ENCODE data around the gene GPR158.

DNA sequence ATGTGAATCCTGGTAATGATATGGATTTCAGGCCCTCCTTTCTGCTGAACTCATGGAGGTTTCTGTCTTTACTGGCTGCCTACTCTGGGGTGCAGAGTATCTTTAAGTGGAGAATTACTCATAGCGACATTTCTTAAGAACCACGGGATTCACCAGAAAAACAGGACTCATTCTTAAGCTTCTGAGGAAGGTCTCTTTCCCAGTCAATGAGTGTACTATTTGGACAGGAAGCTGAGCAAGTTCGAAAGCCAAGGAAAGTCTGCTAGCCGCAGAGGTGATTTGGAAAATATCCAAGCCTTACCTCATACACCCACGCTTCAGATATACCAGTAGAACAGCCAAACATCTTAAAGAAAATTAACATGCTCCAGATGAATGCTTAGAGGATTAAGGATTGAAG lies 381.7 kb downstream of the GPR158 start:
- TF ChIP-seq TCF7L2 (IDR thresholded peaks at IDR 0.05; ENCODE audit: borderline replicate concordance, extremely low read depth, insufficient read depth, insufficient read length) (no peak), EZH2phosphoT487 (IDR thresholded peaks at IDR 0.05; ENCODE audit: borderline replicate concordance) (no peak), ZBTB33 (IDR thresholded peaks at IDR 0.05; ENCODE audit: extremely low read depth, insufficient replicate concordance, low read length) (no peak), MAX (IDR thresholded peaks at IDR 0.05) (no peak), CTCF (IDR thresholded peaks at IDR 0.05 in 2 of 3, conservative IDR thresholded peaks at IDR 0.05 in 1 of 3; ENCODE audit: borderline replicate concordance in 1 of 3, insufficient read depth in 1 of 3, low read depth in 2 of 3, low read length in 2 of 3) (no peak), CEBPB (IDR thresholded peaks at IDR 0.05; ENCODE audit: low read depth) (no peak), POLR2AphosphoS5 (IDR thresholded peaks at IDR 0.05; ENCODE audit: low read depth, low read length) (no peak), ELF1 (IDR thresholded peaks at IDR 0.05; ENCODE audit: borderline replicate concordance, low read depth) (no peak), RAD21 (IDR thresholded peaks at IDR 0.05; ENCODE audit: low read depth) (no peak), REST (IDR thresholded peaks at IDR 0.05; ENCODE audit: low read depth) (no peak), SP1 (IDR thresholded peaks at IDR 0.05; ENCODE audit: low read depth) (no peak), ZFX (IDR thresholded peaks at IDR 0.05) (no peak)
- TF ChIP-seq, protein P1, sequence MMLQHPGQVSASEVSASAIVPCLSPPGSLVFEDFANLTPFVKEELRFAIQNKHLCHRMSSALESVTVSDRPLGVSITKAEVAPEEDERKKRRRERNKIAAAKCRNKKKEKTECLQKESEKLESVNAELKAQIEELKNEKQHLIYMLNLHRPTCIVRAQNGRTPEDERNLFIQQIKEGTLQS (IDR thresholded peaks at IDR 0.05): no peak
